ENCODE data around the gene RFC2.
"Not testable (repeated sequence)": the region's sequence is repeated elsewhere in the genome, so short reads cannot be mapped to it uniquely, and the experiment has no call there.

RFC2 gene

GRCh38 chr7:74217455-74218342 lies 36.5 kb downstream of the RFC2 start:
- DNase-seq (ENCODE audit: low spot score): peak; percentile 41

DNA sequence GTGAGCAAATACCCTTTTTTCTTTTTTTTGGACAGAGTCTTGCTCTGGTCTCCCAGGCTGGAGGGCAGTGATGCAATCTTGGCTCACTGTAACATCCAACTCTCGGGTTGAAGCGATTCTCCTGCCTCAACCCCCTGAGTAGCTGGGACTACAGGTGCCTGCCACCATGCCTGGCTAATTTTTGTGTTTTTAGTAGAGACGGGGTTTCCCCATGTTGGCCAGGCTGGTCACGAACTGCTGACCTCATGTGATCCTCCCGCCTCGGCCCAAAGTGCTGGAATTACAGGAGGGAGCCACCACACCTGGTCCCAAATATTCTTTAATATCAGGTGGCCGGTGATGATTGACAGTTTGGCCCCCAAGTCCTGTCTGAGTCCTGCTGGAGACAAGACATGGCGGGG lies 37.8 kb downstream of the RFC2 start:
- DNase-seq (ENCODE audit: low spot score): no peak

DNA sequence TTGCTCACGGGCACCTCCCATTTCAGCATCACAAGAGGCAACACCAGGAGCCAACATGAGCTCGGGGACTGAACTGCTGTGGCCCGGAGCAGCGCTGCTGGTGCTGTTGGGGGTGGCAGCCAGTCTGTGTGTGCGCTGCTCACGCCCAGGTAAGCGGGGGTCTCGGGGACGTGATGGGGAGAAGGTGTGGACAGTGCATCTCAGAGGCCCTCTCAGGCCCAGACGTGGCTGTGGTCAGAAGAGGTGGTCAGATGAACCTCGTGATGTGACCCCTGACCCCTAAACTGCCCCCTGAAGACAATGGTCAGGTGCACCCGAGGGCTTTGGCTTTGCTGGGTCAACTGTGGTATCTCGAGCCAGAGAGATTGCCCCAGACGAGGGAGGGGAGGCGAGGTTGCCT lies 38.3 kb downstream of the RFC2 start:
- no peak for DNase-seq (ENCODE audit: low spot score)

- DNase-seq (ENCODE audit: low spot score): no peak
These were observed 39.2 kb downstream of the RFC2 start for GRCh38 chr7:74214816-74215630.

DNA sequence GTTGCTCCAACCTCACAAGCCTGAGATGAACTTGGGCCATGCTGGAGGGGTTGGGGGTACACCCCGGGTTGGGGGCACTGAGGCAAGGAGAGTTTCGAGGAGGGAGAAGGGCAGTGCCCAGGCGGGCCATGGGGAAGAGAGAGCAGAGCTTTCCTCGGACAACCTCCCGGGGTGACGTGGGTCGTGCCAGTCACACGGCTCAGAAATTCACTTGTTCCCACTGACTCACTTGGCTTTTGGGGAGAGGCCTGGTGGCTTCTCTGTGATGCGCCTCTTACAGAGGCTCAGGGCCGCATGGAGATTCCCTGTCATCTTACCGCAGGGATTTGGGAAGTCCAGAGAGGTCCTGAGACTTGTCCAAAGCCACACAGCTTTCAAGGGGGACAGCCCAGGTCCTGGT lies 41.5 kb downstream of the RFC2 start:
- no peak for DNase-seq (ENCODE audit: low spot score)

- DNase-seq (ENCODE audit: low spot score): not testable (repeated sequence)
These were observed 46.0 kb downstream of the RFC2 start for GRCh38 chr7:74208241-74208640.

GRCh38 chr7:74207586-74207985 lies 46.6 kb downstream of the RFC2 start:
- DNase-seq (ENCODE audit: low spot score): no peak

GRCh38 chr7:74206589-74207120 lies 47.5 kb downstream of the RFC2 start:
- peak; percentile 77 for DNase-seq (ENCODE audit: low spot score)

- DNase-seq (ENCODE audit: low spot score): not testable (repeated sequence)
These were observed 48.1 kb downstream of the RFC2 start for GRCh38 chr7:74206052-74206451.

DNA sequence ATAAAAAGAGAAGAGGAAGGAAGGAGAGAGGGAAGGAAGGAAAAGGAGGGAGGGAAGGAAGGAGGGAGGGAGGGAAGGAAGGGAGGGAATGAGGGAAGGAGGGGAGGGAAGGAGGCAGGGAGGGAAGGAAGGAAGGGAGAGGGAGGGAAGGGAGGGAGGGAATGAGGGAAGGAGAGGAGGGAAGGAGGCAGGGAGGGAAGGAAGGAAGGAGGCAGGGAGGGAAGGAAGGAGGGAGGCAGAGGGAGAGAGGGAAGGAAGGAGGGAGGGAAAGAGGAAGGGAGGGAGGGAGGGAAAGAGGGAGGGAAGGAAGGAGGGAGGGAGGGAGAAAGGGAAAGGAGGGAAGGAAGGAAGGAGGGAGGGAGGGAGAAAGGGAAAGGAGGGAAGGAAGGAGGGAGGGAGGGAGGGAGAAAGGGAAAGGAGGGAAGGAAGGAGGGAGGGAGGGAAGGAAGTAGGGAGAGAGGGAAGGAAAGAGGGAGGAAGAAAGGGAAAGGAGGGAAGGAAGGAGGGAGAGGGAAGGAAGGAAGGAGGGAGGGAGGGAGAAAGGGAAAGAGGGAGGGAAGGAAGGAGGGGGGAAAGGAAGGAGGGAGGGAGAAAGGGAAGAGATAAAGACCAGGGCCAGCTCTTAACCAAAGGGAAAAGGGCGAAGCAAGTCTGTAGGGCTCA lies 50.1 kb downstream of the RFC2 start:
- no peak for DNase-seq (ENCODE audit: low spot score)

DNA sequence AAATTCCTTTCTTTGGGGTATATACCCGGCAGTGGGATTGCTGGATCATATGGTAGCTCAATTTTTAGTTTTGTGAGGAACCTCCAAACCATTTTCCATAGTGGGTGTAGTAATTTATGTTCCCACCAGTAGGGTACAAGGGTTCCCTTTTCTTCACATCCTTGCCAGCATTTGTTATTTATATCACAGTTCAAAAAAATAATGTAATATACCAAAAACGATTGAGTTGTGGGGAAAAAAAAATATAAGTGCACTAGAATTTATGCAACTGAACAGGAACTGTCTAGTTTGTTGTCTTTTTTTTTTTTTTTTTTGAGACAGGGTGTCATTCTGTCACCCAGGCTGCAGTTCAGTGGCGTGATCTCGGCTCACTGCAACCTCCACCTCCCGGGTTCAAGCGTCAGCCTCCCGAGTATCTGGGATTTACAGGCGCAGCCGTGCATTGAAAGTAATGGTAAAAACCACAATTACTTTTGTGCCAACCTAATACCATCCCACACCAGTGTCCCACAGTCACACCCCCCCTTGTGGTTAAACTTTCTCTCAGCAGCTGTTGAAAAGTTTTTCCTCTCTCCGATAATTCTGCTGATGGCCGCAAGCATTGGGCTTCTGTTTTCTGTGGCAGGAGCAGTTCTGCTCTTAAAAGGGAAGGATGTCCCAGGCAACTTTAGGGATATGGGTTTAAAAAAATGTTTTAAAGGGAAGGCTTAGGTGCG lies 51.2 kb downstream of the RFC2 start:
- peak; percentile 31 for DNase-seq (ENCODE audit: low spot score)

DNA sequence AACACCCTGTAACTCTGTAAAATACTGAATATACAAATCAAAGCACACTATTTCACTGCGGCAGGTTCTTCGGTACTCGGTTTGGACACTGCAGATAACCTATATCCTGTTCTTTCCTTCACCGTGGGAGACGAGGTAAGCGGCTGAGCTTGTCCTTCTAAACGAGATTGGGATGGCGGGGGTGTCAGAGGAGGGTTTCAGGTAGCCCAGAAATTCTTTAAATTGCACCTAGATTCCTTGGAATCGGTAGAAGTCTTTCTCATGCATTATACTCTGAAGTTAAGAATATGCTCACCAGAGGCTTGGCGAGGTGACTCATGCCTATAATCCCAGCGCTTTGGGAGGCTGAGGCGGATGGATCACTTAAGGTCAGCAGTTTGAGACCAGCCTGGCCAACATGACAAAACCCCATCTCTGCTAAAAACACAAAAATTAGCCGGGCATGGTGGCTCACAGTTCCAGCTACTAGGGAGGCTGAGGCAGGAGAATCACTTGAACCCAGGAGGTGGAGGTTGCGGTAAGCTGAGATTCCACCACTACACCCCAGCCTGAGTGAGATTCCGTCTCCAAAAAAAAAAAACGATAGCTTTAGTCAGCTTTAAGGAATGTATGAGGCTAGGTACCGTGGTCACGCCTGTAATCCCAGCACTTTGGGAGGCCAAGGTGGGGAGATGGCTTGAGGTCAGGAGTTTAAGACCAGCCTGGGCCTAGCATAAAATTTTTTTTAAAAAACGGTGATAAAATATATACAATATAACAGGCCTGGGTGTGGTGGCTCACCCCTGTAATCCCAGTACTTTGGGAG lies 54.4 kb downstream of the RFC2 start:
- no peak for DNase-seq (ENCODE audit: low spot score)

DNA sequence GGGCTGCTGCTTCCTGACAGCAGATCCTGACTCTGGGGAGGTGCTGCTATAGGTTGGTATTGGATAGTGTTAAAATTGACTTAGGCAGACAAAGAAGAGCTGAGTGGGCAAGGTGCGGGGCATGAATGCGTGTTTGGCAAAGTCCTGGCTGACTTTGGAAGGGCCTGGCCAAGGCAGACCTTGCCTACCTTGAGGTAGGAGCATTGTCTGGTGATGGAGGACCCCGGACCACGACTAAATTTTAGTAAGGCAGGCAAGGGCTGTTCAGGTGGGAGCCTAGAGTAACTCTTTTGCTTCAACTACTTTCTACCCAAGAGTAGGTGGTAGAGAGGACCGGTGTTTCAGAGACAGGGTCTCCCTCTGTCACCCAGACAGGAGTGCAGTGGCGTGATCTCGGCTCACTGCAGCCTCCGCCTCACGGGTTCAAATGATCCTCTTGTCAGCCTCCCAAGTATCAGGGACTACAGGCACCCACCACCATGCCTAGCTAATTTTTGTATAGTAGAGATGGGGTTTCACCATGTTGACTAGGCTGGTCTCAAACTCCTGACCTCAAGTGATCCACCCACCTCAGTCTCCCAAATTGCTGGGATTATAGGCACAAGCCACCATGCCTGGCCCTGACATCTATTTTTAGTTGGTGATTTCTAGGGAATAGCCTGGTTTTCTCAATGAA lies 56.6 kb downstream of the RFC2 start:
- no peak for DNase-seq (ENCODE audit: low spot score)

GRCh38 chr7:74195968-74196654 lies 58.1 kb downstream of the RFC2 start:
- DNase-seq (ENCODE audit: low spot score): peak; percentile 43

DNA sequence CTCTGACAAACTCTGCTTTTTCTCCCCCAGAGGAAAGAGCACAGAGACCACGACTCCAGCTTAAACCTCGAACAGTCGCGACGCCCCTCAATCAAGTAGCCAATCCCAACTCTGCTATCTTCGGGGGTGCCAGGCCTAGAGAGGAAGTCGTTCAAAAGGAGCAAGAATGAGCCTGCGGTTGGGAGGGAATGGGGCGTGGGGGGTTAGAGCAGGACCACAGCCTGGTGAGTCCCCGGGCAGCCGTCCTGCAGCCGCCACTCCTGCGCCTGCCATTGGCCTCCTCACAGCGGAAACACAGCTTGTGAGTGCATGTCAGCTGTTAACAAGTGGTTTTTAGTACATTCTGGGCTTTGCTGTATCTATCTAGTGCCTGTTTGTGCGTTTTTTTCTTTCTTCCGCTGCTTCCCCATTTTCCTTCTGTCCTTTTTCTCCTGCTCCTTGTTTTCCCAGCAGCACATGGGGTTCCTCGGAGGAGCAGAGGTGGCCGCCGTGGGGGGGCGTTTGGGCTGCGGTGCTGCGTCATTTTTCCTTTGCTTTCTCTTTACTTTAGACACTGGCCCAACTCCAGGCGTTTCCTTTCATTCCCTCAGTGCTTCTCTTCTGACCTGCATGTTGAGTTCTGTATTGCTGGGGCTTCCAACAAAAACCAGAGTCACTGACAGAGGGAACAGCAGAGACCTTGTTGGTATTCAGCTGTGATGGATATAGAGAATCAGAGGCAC lies 58.9 kb downstream of the RFC2 start:
- not testable (repeated sequence) for DNase-seq (ENCODE audit: low spot score)

- no peak for DNase-seq (ENCODE audit: low spot score)
These were observed 59.5 kb downstream of the RFC2 start for GRCh38 chr7:74194686-74195085.

DNA sequence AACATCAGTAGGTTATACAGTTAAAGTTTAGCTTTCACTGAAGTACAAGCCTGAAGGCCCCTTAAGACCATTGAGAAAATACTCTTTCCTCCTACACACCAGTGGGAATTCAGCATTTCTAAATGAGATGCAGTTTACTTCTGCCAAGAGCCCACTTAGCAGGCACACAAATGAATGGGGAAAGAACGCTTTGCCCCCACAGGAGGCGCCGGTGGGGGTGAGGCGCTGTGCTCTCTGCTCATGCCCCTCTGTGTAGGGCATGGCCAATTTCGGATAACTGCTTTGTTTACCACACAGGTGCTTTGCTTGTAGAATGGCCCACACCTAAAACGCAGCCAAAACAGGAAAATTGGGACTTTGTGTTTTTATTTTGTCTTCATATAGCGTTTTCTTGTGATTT lies 60.3 kb downstream of the RFC2 start:
- DNase-seq (ENCODE audit: low spot score): no peak

GRCh38 chr7:74193054-74193453 lies 61.1 kb downstream of the RFC2 start:
- no peak for DNase-seq (ENCODE audit: low spot score)

GRCh38 chr7:74191231-74191630 lies 63.0 kb downstream of the RFC2 start:
- DNase-seq (ENCODE audit: low spot score): no peak

Measured in globus pallidus (tissue), 1 donor.